Measurements from ENCODE around the gene MTHFD2.
"Not testable (repeated sequence)": the region's sequence is repeated elsewhere in the genome, so short reads cannot be mapped to it uniquely, and the experiment has no call there.

Gene MTHFD2

DNA sequence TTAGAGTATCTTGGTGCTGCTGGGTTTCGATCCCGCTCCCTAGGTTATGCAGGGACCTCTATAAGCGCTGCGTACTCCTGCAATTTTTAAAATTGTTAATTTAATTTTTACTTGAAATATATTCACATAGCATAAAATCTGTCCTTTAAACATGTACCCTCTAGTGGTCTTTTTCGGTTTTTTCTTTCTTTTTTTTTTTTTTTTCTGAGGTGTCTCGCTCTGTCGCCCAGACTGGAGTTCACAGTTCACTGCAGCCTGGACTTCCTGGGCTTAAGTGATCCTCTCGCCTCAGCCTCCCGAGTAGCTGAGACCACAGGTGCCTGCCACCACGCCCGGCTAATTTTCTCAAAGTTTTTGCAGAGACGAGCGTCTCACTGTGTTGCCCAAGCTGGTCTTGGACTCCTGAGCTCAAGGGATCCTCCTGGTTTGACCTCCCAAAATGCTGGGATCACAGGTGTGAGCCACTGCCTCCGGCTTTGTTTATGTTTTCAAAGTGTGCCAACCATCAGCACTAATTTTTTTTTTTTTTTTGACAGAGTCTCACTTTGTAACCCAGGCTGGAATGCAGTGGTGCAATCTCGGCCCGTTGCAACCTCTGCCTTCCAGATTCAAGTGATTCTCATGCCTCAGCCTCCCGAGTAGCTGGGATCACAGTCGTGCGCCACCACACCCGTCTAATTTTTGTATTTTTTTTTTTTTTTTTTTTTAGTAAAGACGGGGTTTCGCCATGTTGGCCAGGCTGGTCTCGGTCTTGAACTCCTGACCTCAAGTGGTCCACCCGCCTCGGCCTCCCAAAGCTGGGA, 19.2 kb upstream of the MTHFD2 start:
- Histone ChIP-seq H3K4me3 (ENCODE audit: low read depth, low read length) (peak overlapping the region; percentile 87), H3K27me3 (ENCODE audit: control insufficient read depth, insufficient read depth, low read length) (no peaks in the 10 kb centered on the region), H3K9me3 (ENCODE audit: control insufficient read depth, insufficient read depth, low read length) (peaks cover 5% of the 10 kb centered on the region), H3K4me1 (ENCODE audit: control insufficient read depth, insufficient read depth, low read length) (peaks cover 10% of the 10 kb centered on the region), H3K36me3 (ENCODE audit: control insufficient read depth, insufficient read depth, low read length) (peaks cover 4% of the 10 kb centered on the region), H3K9ac (ENCODE audit: low read depth, low read length) (no peak overlapping the region)

DNA sequence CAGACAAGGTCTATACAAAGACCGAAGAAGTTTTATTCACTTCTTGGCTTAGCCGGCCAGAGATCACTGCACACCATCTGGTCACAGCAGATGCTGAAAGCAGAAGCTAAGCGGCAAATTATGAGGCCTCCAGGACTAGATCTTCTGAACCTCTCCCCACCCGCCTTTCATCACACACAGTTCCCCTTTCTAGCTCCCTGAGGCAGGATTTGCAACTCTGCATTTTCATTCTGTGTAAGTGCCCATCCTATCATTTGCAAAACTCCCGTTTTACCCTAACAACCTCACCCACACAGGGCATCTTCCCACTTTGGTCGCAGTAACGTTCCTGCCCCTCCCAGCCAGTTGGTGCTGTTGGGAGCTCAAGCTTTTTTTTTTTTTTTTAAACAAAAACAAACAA, 16.7 kb upstream of the MTHFD2 start:
- peak overlapping the region; percentile 14 for H3K9ac ChIP-seq (ENCODE audit: low read depth, low read length)
- no peak overlapping the region for H3K4me3 ChIP-seq (ENCODE audit: low read depth, low read length)
- peaks cover 2% of the 10 kb centered on the region for H3K36me3 ChIP-seq (ENCODE audit: control insufficient read depth, insufficient read depth, low read length)
- H3K4me1 ChIP-seq (ENCODE audit: control insufficient read depth, insufficient read depth, low read length): peaks cover 10% of the 10 kb centered on the region
- H3K9me3 ChIP-seq (ENCODE audit: control insufficient read depth, insufficient read depth, low read length): no peaks in the 10 kb centered on the region
- no peaks in the 10 kb centered on the region for H3K27me3 ChIP-seq (ENCODE audit: control insufficient read depth, insufficient read depth, low read length)

DNA sequence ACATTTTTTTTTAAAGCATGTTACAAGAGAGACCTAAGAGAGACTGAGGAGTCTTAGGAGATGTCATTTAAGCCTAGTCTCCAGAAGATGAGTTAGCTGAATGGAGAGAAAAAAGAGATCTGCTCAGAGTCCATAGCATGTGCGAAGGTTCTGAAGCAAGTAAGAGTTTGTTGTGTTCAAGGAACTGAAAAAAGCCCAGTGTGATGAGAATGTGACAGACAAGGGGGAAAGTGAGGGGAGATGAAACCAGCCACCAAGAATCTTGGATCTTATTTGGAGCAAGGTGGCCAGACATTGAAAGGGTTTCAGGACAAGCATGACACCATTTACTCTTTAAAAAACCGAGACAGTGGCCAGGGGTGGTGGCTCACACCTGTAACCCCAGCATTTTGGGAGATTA, 14.5 kb upstream of the MTHFD2 start:
- no peak overlapping the region for H3K4me3 ChIP-seq (ENCODE audit: low read depth, low read length)
- H3K4me1 ChIP-seq (ENCODE audit: control insufficient read depth, insufficient read depth, low read length): peaks cover 15% of the 10 kb centered on the region
- H3K27me3 ChIP-seq (ENCODE audit: control insufficient read depth, insufficient read depth, low read length): no peaks in the 10 kb centered on the region
- no peak overlapping the region for H3K9ac ChIP-seq (ENCODE audit: low read depth, low read length)
- no peaks in the 10 kb centered on the region for H3K9me3 ChIP-seq (ENCODE audit: control insufficient read depth, insufficient read depth, low read length)
- H3K36me3 ChIP-seq (ENCODE audit: control insufficient read depth, insufficient read depth, low read length): no peaks in the 10 kb centered on the region

DNA sequence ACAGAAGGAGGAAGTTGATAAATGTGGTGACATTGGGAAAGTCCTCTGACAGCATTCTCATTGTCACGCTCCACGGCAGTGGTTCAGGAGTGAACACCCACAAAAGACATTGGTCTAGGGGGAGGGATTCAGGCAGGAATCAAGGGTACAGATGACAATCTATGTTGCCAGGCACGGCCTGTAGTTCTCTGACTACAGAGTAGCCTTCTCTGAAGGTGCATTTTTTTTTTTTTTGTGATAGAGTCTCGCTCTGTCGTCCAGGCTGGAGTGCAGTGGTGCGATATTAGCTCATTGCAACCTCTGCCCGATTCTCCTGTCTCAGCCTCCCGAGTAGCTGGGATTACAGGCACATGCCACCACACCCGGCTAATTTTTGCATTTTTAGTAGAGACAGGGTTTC, 12.4 kb upstream of the MTHFD2 start:
- Histone ChIP-seq H3K9ac (ENCODE audit: low read depth, low read length) (no peak overlapping the region), H3K36me3 (ENCODE audit: control insufficient read depth, insufficient read depth, low read length) (no peaks in the 10 kb centered on the region), H3K4me1 (ENCODE audit: control insufficient read depth, insufficient read depth, low read length) (peaks cover 15% of the 10 kb centered on the region), H3K27me3 (ENCODE audit: control insufficient read depth, insufficient read depth, low read length) (no peaks in the 10 kb centered on the region), H3K4me3 (ENCODE audit: low read depth, low read length) (no peak overlapping the region), H3K9me3 (ENCODE audit: control insufficient read depth, insufficient read depth, low read length) (no peaks in the 10 kb centered on the region)

DNA sequence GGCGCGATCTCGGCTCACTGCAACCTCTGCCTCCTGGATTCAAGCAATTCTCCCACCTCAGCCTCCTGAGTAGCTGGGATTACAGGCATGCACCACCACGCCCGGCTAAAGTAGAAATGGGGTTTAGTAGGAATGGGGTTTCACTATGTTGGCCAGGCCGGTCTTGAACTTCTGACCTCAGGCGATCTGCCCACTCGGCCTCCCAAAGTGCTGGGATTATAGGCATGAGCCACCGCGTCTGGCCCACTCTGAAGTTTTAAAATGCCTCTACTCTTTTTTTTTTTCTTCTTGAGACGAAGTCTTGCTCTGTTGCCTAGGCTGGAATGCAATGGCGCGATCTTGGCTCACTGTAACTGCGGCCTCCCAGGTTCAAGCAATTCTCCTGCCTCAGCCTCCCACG, 11.7 kb upstream of the MTHFD2 start:
- H3K9ac ChIP-seq (ENCODE audit: low read depth, low read length); H3K36me3 ChIP-seq (ENCODE audit: control insufficient read depth, insufficient read depth, low read length); H3K9me3 ChIP-seq (ENCODE audit: control insufficient read depth, insufficient read depth, low read length); H3K27me3 ChIP-seq (ENCODE audit: control insufficient read depth, insufficient read depth, low read length); H3K4me3 ChIP-seq (ENCODE audit: low read depth, low read length): not testable (repeated sequence)
- peaks cover 11% of the 10 kb centered on the region for H3K4me1 ChIP-seq (ENCODE audit: control insufficient read depth, insufficient read depth, low read length)

DNA sequence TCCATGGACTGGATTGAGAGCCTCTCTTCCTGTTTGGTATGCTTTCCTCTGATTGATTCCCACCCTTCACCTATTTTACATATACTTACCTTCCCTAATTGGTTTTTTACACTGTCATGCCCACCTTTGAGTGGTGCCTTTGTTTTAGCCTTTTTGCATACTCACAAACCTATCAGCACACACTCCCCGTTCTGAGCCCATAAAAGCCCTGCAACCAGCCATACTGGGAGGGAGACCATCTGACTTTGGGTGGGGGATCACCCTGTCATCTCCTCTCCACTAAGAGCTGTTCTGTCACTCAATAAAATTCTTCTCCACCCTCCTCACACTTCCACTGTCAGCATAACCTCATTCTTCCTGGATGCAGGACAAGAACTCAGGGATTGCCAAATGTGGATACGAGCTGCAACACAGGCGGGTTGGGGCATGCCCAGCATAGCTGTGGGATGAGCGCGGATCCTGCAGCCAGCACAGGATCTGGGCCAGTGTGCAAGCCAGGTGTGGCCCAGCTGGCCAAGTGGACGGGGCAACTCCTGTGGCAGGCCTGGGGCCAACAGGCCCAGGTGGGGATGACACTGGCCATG, 10.3 kb upstream of the MTHFD2 start:
- no peak overlapping the region for H3K9ac ChIP-seq (ENCODE audit: low read depth, low read length)
- H3K9me3 ChIP-seq (ENCODE audit: control insufficient read depth, insufficient read depth, low read length): no peaks in the 10 kb centered on the region
- peaks cover 14% of the 10 kb centered on the region for H3K4me1 ChIP-seq (ENCODE audit: control insufficient read depth, insufficient read depth, low read length)
- H3K27me3 ChIP-seq (ENCODE audit: control insufficient read depth, insufficient read depth, low read length): no peaks in the 10 kb centered on the region
- H3K4me3 ChIP-seq (ENCODE audit: low read depth, low read length): no peak overlapping the region
- no peaks in the 10 kb centered on the region for H3K36me3 ChIP-seq (ENCODE audit: control insufficient read depth, insufficient read depth, low read length)

DNA sequence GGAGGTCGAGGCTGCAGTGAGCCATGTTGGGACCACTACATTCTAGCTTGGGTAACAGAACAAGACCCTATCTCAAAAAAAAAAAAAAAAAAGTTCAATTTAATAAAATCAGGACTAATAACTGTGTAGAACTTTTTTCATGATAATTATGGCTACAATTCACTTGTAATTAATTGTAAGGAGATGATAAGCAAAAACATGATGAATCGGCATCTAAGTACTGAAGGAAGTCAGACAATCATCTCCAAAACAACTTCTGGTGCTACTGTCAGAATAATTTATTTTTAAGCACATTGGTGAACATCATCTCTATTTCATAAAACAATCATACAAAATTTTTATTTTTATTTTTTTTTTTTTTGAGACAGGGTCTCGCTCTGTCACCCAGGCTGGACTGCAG, 9.7 kb upstream of the MTHFD2 start:
- H3K4me3 ChIP-seq (ENCODE audit: low read depth, low read length): no peak overlapping the region
- H3K4me1 ChIP-seq (ENCODE audit: control insufficient read depth, insufficient read depth, low read length): peaks cover 14% of the 10 kb centered on the region
- no peaks in the 10 kb centered on the region for H3K36me3 ChIP-seq (ENCODE audit: control insufficient read depth, insufficient read depth, low read length)
- H3K9ac ChIP-seq (ENCODE audit: low read depth, low read length): no peak overlapping the region
- no peaks in the 10 kb centered on the region for H3K27me3 ChIP-seq (ENCODE audit: control insufficient read depth, insufficient read depth, low read length)
- no peaks in the 10 kb centered on the region for H3K9me3 ChIP-seq (ENCODE audit: control insufficient read depth, insufficient read depth, low read length)

DNA sequence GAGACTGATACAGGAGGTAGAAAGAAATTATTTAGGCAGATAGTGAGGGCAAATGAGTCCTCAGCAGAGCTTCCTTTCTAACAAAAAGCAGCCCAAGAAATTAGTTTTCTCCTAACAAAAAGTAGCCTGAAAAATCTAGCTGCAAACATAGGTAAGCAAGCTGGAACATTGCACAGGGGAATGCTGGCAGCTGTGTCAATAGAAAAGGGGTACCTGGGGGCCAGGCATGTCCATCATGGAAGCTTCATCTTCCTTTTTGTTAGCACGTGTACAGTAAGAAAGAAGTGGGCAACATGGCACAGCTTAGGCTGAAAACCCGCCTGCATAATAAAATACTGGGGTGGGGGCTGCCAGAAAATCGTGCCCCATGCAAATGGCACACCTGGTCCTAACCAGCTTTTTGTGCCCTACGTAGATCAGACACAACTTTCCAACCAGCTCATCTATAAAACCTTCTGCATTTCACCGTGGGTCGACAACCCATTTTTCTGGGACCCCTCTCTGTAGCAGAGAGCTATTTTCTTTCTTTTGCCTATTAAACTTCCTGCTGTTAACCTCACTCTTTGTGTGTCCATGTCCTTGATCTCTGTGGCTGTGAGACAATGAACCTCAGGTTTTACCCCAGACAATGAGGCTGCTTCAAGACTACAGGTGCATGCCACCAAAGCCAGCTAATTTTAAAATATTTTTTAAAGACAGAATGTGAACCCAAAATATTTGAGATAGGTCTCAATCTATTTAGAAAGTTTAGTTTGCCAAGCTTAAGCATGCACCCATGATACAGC, 6.6 kb upstream of the MTHFD2 start:
- H3K4me1 ChIP-seq (ENCODE audit: control insufficient read depth, insufficient read depth, low read length): peaks cover 14% of the 10 kb centered on the region

DNA sequence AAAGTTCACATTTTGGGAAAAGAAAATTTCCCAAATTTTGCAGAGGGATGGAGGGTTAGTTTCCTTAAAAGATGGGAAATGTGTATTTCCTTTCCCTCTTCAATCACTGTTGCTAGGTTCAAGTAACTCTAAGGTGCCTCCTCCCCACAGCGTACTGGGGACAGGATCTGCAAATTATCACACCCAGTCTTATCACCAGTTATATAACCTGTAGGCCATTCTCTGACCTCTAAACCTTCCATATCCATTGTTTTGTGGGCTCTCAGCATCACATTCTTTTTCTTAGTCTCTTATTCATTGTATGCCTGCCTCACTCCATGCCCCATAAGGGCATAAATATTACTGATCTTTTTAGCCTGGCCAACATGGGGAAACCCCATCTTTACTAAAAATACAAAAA, 3.6 kb upstream of the MTHFD2 start:
- Histone ChIP-seq H3K9ac (ENCODE audit: low read depth, low read length) (no peak overlapping the region), H3K27me3 (ENCODE audit: control insufficient read depth, insufficient read depth, low read length) (no peaks in the 10 kb centered on the region), H3K9me3 (ENCODE audit: control insufficient read depth, insufficient read depth, low read length) (no peaks in the 10 kb centered on the region), H3K4me1 (ENCODE audit: control insufficient read depth, insufficient read depth, low read length) (peaks cover 4% of the 10 kb centered on the region), H3K36me3 (ENCODE audit: control insufficient read depth, insufficient read depth, low read length) (peaks cover 4% of the 10 kb centered on the region), H3K4me3 (ENCODE audit: low read depth, low read length) (no peak overlapping the region)

More for the DNA sequence above, 6.6 kb upstream of the MTHFD2 start:
- Histone ChIP-seq H3K4me3 (ENCODE audit: low read depth, low read length) (no peak overlapping the region), H3K9me3 (ENCODE audit: control insufficient read depth, insufficient read depth, low read length) (no peaks in the 10 kb centered on the region), H3K9ac (ENCODE audit: low read depth, low read length) (no peak overlapping the region), H3K27me3 (ENCODE audit: control insufficient read depth, insufficient read depth, low read length) (no peaks in the 10 kb centered on the region), H3K36me3 (ENCODE audit: control insufficient read depth, insufficient read depth, low read length) (no peaks in the 10 kb centered on the region)

DNA sequence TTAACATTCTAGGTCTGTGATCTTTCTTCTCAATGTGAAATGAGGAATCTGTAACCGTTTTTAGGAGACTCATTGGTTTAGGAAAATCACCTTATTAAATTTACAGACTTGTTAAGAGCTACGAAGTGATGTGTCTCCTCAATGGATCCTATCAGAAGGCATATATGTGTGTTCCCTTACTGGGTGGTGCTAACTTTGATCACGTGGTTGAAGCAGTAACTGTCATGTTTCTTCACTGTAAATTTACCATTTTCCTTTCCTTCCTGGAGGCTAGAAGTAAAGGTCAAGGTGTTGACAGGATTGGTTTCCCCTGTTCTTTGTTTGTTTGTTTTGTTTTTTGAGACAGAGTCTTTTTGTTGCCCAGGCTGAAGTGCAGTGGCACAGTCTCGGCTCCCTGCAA, 1.4 kb upstream of the MTHFD2 start:
- Histone ChIP-seq H3K9ac (ENCODE audit: low read depth, low read length) (no peak overlapping the region), H3K4me1 (ENCODE audit: control insufficient read depth, insufficient read depth, low read length) (peaks cover 6% of the 10 kb centered on the region), H3K27me3 (ENCODE audit: control insufficient read depth, insufficient read depth, low read length) (no peaks in the 10 kb centered on the region), H3K4me3 (ENCODE audit: low read depth, low read length) (no peak overlapping the region), H3K36me3 (ENCODE audit: control insufficient read depth, insufficient read depth, low read length) (peaks cover 4% of the 10 kb centered on the region), H3K9me3 (ENCODE audit: control insufficient read depth, insufficient read depth, low read length) (no peaks in the 10 kb centered on the region)

DNA sequence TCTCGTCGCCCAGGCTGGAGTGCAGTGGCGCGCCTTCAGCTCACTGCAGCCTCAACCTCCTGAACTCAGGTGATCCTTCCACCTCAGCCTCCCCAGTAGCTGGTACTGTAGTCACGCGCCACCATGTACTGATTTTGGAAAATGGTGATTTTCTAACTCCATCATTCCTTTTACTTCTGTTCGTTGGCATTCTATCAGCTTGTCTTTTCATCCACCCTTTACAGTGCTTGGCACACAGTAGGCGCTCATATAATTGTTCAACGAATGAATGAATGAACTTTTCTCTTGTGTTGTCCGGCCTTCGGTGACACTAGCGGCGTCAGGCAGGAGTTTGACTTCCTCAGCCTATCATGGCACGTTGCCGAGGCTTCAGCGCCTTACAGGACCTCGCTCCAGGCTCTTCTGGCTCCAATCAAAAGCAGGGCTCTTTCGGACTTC, 373 bp upstream of the MTHFD2 start:
- no peak overlapping the region for H3K9ac ChIP-seq (ENCODE audit: low read depth, low read length)
- no peaks in the 10 kb centered on the region for H3K27me3 ChIP-seq (ENCODE audit: control insufficient read depth, insufficient read depth, low read length)
- peaks cover 4% of the 10 kb centered on the region for H3K36me3 ChIP-seq (ENCODE audit: control insufficient read depth, insufficient read depth, low read length)
- H3K4me3 ChIP-seq (ENCODE audit: low read depth, low read length): peak overlapping the region; percentile 98
- no peaks in the 10 kb centered on the region for H3K9me3 ChIP-seq (ENCODE audit: control insufficient read depth, insufficient read depth, low read length)
- H3K4me1 ChIP-seq (ENCODE audit: control insufficient read depth, insufficient read depth, low read length): peaks cover 3% of the 10 kb centered on the region

All from iPS-15b (cell line).